Stimulated activated CD4-positive, alpha-beta T cell treated with anti-CD3 and anti-CD28 coated beads, TNF-alpha, amount 100 ng/mL, for 1 hour (primary cell): ENCODE data around the gene FGF12.
"Not testable (repeated sequence)": the region's sequence is repeated elsewhere in the genome, so short reads cannot be mapped to it uniquely, and the experiment has no call there.

ENCODE experiments used
- DNase-seq, 3 donors: peaks; one replicate each; pipeline ENCODE4 v3.0.0-alpha.2; 2020; ENCODE audit warnings: low read depth in 3 of 3, low spot score in 1 of 3

Gene FGF12

GRCh38 chr3:192597506-192597905, 129.8 kb downstream of the FGF12 start:
- no peak for DNase-seq

GRCh38 chr3:192578729-192579128, 148.6 kb downstream of the FGF12 start:
- DNase-seq, result no peak

DNA sequence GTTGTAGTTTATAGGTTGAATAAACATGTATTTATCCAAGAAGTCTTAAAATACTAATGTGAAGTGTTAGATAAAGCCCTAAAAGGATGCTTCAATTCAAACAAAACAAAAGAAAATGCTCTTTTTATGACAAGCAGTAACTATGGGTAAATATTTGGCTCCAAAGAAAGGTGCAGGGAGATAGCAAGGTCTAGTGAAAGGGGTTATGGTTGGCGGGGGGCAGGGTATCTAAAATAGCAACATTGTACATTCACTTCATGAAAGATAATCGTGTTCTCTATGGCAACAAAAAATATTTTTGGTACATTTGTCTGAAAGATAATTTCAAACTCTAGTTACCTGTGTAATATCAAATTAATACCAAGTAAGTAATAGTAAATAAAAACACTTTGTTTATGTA, 149.5 kb downstream of the FGF12 start:
- no peak for DNase-seq

GRCh38 chr3:192577271-192577670, 150.1 kb downstream of the FGF12 start:
- DNase-seq, result no peak

- DNase-seq, result not testable (repeated sequence)
These were observed 150.6 kb downstream of the FGF12 start for GRCh38 chr3:192576704-192577103.

GRCh38 chr3:192575879-192576506, 151.3 kb downstream of the FGF12 start:
- DNase-seq, result no peak

GRCh38 chr3:192573240-192573639, 154.1 kb downstream of the FGF12 start:
- DNase-seq, result no peak

- no peak for DNase-seq
These were observed 156.2 kb downstream of the FGF12 start for GRCh38 chr3:192570821-192571791.

DNA sequence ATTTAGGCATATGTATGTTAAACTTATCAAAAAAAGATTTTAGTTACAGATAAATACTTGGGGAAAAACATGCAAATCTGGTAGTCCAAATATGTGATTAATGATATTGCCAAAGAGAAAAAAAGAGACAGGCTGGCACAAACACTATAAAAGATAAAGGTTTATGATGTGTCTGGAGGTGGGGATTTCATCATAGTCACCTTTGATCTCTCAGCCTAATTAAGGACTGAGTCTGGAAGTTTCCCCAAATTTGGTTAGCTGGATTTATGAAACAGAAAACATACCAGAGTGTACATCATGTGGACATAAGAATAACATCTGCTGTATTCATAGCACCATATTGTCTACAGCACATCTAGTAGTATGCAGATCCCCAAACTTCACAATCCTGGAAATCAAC, 157.0 kb downstream of the FGF12 start:
- no peak for DNase-seq

- DNase-seq, result peak in 1 of 3 donors; percentile 33
These were observed 160.5 kb downstream of the FGF12 start for GRCh38 chr3:192566706-192567290.

- DNase-seq, result no peak
These were observed 162.7 kb downstream of the FGF12 start for GRCh38 chr3:192564611-192565010.

GRCh38 chr3:192563417-192563816, 163.9 kb downstream of the FGF12 start:
- DNase-seq, result no peak

GRCh38 chr3:192553707-192554106, 173.6 kb downstream of the FGF12 start:
- DNase-seq, result no peak

DNA sequence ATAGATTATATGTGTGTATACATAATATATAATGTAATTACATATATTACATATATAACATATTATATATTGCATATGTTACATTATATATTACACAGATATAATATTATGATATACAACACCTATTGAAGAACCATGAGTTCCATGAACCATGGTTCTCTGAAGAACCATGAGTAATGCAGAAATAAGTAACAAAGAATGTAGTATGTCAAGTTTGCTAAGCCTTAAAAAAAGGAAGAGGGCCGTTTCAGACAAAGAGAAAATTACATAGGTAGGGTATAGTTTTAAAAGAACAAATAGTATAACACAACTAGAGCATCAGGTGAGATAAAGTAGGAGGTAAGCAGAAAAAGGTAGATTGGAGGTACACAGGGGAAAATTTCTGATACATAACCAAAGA, 177.0 kb downstream of the FGF12 start:
- DNase-seq, result no peak

DNA sequence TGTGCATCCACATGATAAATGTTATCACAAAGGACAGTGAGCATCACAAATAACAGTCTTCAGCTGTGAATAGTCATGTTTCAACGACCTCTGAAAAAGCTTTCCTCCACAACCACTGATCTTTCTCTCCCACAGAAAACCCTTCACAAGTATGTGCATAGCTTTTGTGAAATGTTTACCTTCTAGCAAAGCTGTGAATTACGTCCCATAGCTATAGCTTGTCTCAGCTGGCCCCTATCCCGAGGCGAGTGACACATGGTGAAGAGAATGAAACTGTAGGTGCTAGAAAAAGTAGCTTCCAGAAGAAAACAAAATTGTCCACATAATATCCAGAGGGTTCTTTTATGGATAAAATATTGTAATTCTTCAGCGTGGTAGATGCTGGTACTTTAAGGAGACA, 182.0 kb downstream of the FGF12 start:
- no peak for DNase-seq

- no peak for DNase-seq
These were observed 184.2 kb downstream of the FGF12 start for GRCh38 chr3:192543163-192543562.

- no peak for DNase-seq
These were observed 210.5 kb downstream of the FGF12 start for GRCh38 chr3:192516820-192517219.

DNA sequence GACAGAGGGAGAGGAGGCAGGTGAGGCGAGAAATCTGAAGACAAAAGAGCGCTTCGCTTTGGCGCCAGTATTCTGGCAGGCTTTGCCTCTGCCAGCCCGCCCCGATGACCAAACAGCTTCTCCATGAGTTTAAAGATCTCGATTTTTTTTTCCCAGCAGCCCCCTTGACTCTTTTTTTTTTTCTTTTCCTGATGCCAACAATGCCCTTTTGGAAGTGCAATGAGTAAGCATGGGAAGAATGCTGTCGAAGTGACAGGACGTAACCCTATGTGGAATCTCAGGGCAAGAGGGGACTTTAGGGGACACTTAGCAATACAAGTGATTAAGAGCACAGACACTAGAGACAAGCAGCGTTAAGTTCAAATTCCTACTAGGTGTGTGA, 211.7 kb downstream of the FGF12 start:
- no peak for DNase-seq

DNA sequence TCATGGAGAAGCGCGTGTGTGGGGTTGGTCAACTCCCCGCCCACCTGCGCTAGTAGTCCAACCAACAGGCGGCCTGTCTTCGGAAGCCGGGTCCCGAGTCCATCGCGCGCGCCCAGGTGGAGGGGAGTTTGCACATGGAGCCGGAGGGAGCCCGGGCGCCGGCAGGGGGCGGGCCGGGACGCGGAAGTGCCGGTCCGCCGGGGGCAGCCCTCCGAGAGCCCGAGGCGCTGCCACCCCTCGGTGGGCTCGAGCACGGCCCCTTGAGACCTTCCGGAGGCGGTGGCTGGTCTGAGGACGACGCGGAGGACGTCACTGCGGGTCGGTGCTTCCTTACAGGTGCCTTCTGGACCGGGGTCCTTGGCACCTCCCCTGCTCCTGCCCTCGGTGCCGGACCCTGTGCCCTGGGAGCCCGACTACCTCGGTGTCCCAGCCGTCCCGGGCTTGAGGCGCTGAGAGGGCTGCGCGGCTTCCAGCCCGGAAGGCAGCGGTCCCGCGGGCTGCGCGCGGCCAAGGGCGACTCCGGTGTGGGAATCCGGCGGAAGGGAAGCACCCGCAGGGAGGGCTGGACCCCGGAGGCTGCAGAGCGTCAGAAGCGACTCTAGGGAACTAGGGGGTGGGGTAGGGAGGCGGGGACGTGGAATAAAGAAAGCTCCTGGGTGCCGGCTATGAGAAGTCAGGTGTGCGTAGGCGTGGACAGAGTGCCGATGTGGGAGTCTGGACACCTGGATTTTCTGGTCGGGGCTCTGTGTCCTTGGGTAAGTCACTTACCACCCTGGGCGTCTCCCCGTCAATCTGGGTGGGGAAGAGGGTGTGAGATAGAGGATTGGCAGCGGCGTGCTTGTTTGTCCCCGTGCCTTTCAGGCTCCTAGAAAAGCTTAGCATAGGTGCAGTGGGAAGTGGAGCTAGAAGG, 212.3 kb downstream of the FGF12 start:
- DNase-seq, result no peak

GRCh38 chr3:192514081-192514753, 213.1 kb downstream of the FGF12 start:
- no peak for DNase-seq
